Activated naive CD4-positive, alpha-beta T cell treated with anti-CD3 and anti-CD28 coated beads for 36 hours (primary cell): ENCODE measurements around the gene GAREM1. TPM values are rescaled to one million over a fixed set of nuclear protein-coding genes. Genes with fewer than 3 reads are reported as not detected.

ENCODE experiments used
- CTCF ChIA-PET: fragments of 350-600 bp; sonication (Branson Sonifier 250); formaldehyde crosslinking; loops from one replicate; lab custom pipeline; 2021; ENCODE audit warnings: antibody characterized with exemption; lab: Charles Lee
- DNase-seq: peaks from one replicate; pipeline ENCODE4 v3.0.0-alpha.2; 2020
- H3K27ac Mint-ChIP-seq: one replicate; pipeline ENCODE4 v1.8.0; 2021; ENCODE audit warnings: mild to moderate bottlenecking, mixed read lengths
- H3K27me3 Mint-ChIP-seq: one replicate; pipeline ENCODE4 v1.8.0; 2021; ENCODE audit warnings: low read depth, mixed read lengths
- H3K36me3 Mint-ChIP-seq: one replicate; pipeline ENCODE4 v1.8.0; 2021; ENCODE audit warnings: low read depth, mixed read lengths
- H3K4me1 Mint-ChIP-seq: one replicate; pipeline ENCODE4 v1.8.0; 2021; ENCODE audit warnings: low read depth, mixed read lengths
- H3K4me3 Mint-ChIP-seq: one replicate; pipeline ENCODE4 v1.8.0; 2021; ENCODE audit warnings: mild to moderate bottlenecking, moderate library complexity, mixed read lengths
- H3K9me3 Mint-ChIP-seq: one replicate; pipeline ENCODE4 v1.8.0; 2021; ENCODE audit warnings: mixed read lengths
- intact Hi-C: fragments of 100-400 bp; cut with micrococcal nuclease; formaldehyde crosslinking; loops from one replicate; pipeline ENCODE4 v1.15.1; 2023
- total RNA-seq, 2 experiments: library from RNA; stranded (reverse); gene quantifications; one replicate each; pipeline ENCODE4 v1.2.3, GENCODE V29; 2021

GAREM1 gene
- total RNA-seq, 2 experiments from 2014 or later = 0.31 to 0.35 TPM

DNA sequence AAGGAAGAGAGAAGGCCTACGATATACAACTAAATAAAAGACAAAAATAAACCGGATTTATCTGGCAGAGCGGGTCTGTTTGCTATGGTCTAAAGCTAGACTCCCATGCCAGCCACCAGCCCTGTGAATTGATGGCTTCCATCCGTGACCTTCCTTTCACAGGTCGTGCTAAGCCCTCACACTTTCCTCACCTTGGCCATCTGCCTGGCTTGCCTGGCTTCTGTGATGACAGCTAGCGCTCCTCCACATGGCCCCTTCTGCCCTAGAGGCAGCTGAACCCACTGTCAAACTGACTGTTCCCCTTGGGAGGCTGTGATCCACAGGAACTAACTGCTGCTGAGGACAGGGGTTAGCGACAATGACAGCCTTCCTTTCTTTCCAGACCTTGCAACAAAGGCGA is 32.5 kb downstream of the GAREM1 start:
- DNase-seq = no peak
- no peaks in the 10 kb centered on the region for H3K36me3 Mint-ChIP-seq
- H3K27me3 Mint-ChIP-seq = peaks cover 13% of the 10 kb centered on the region
- no peaks in the 10 kb centered on the region for H3K4me1 Mint-ChIP-seq
- no peaks in the 10 kb centered on the region for H3K9me3 Mint-ChIP-seq
- CTCF ChIA-PET = no interaction called here
- no peak overlapping the region for H3K27ac Mint-ChIP-seq
- H3K4me3 Mint-ChIP-seq = no peak overlapping the region
- intact Hi-C loops = no loop called here

- Mint-ChIP-seq H3K36me3 (no peaks in the 10 kb centered on the region), H3K27me3 (peaks cover 17% of the 10 kb centered on the region), H3K4me3 (no peak overlapping the region), H3K4me1 (no peaks in the 10 kb centered on the region), H3K9me3 (peaks cover 3% of the 10 kb centered on the region), H3K27ac (no peak overlapping the region)
- intact Hi-C loops = no loop called here
- CTCF ChIA-PET = interaction anchor here (0.6 kb wide), 1 partner anchor 275 kb away, joined by 4 read pairs; no protein-coding TSS in a partner anchor
- DNase-seq = no peak
Observed at GRCh38 chr18:32437100-32437834, 33.4 kb downstream of the GAREM1 start.

DNA sequence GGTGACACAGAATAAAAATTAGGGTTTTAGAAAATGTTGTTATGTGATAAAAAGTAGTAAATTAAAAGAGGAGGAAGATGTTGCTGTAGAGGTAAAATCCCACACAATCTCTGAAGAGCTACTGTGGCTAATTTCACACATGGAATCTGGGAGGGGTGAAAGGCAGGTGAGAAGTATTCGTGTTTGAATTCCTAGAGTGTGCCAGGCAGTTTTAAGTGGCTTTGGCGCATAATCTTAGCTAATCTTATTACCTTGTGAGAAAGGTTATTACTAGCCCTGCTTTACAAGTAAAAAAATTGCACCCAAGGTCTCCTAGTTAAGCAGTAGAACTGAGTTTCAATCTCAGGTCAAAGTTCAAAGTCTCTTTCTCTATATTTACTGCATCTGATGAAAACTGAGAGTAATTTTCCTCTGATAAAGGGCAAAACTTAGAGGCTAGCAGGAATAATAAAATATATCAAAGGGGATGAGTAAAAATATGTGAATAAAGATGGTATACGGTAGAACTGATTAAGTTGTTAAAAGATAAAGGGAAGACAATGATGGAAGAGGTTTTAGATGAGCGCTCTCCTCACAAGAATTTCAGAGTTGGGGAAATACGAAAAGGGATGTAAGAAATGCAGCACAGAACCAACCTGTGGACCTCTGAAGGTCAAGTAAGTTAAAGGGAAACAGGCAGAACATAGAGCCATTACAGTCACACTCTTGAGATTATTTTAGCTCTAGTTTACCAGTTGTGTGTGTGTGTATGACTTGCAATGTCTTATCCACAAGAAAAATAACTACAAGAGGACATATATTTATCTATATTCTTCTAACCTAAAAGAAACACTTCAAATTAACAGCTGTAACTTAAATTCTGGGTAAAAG is 34.8 kb downstream of the GAREM1 start:
- H3K27ac Mint-ChIP-seq = no peak overlapping the region
- intact Hi-C loops = no loop called here
- H3K9me3 Mint-ChIP-seq = peaks cover 7% of the 10 kb centered on the region
- no peak for DNase-seq
- H3K4me3 Mint-ChIP-seq = no peak overlapping the region
- CTCF ChIA-PET = interaction anchor here (0.7 kb wide), 1 partner anchor 277 kb away, joined by 4 read pairs; no protein-coding TSS in a partner anchor
- H3K4me1 Mint-ChIP-seq = no peaks in the 10 kb centered on the region
- peaks cover 16% of the 10 kb centered on the region for H3K27me3 Mint-ChIP-seq
- no peaks in the 10 kb centered on the region for H3K36me3 Mint-ChIP-seq

- no peak overlapping the region for H3K4me3 Mint-ChIP-seq
- no peak for DNase-seq
- no peak overlapping the region for H3K27ac Mint-ChIP-seq
- H3K36me3 Mint-ChIP-seq = no peaks in the 10 kb centered on the region
- H3K9me3 Mint-ChIP-seq = peaks cover 13% of the 10 kb centered on the region
- intact Hi-C loops = no loop called here
- H3K4me1 Mint-ChIP-seq = no peaks in the 10 kb centered on the region
- H3K27me3 Mint-ChIP-seq = peaks cover 37% of the 10 kb centered on the region
- CTCF ChIA-PET = no interaction called here
Observed at GRCh38 chr18:32431753-32432152, 38.9 kb downstream of the GAREM1 start.

- Mint-ChIP-seq H3K4me3 (no peak overlapping the region), H3K27me3 (peaks cover 36% of the 10 kb centered on the region), H3K36me3 (no peaks in the 10 kb centered on the region), H3K9me3 (peaks cover 13% of the 10 kb centered on the region), H3K4me1 (no peaks in the 10 kb centered on the region), H3K27ac (no peak overlapping the region)
- intact Hi-C loops = no loop called here
- CTCF ChIA-PET = no interaction called here
- no peak for DNase-seq
Observed at GRCh38 chr18:32429402-32429801, 41.3 kb downstream of the GAREM1 start.

- intact Hi-C loops = no loop called here
- no peak overlapping the region for H3K27ac Mint-ChIP-seq
- CTCF ChIA-PET = interaction anchor here (0.8 to 1.4 kb wide), 2 partner anchors 43 to 135 kb away, joined by 4 to 5 read pairs; partner anchors contain the start of gene GAREM1
- H3K4me1 Mint-ChIP-seq = no peaks in the 10 kb centered on the region
- H3K27me3 Mint-ChIP-seq = peaks cover 31% of the 10 kb centered on the region
- H3K4me3 Mint-ChIP-seq = no peak overlapping the region
- no peak for DNase-seq
- peaks cover 10% of the 10 kb centered on the region for H3K9me3 Mint-ChIP-seq
- no peaks in the 10 kb centered on the region for H3K36me3 Mint-ChIP-seq
Observed at GRCh38 chr18:32427084-32427900, 43.4 kb downstream of the GAREM1 start.

DNA sequence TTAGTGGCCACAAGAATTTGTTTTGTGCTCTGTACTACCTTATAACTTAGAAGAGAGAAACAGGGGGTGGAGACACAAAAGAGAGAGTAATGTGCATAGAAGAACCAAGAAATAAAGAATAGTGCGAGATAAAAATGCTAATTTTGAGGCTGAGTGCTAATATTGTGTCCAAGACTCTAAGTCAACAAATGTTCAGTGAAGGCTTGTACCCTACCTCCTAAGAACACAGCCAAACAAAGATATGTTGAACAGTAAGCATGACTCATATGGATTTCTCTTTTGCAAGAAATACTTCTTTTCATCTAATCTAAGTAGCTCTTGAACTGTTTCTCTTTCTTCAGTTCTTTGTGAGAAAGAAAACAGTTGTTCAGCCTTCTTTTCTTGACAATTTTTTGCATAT is 45.2 kb downstream of the GAREM1 start:
- CTCF ChIA-PET = no interaction called here
- H3K9me3 Mint-ChIP-seq = peaks cover 2% of the 10 kb centered on the region
- intact Hi-C loops = no loop called here

GRCh38 chr18:32424696-32425095 is 46.0 kb downstream of the GAREM1 start:
- no peak overlapping the region for H3K27ac Mint-ChIP-seq
- no peaks in the 10 kb centered on the region for H3K9me3 Mint-ChIP-seq
- H3K36me3 Mint-ChIP-seq = no peaks in the 10 kb centered on the region
- H3K4me1 Mint-ChIP-seq = no peaks in the 10 kb centered on the region
- H3K4me3 Mint-ChIP-seq = no peak overlapping the region
- no peak for DNase-seq
- CTCF ChIA-PET = no interaction called here
- H3K27me3 Mint-ChIP-seq = peaks cover 17% of the 10 kb centered on the region
- intact Hi-C loops = no loop called here

More for the DNA sequence above, 45.2 kb downstream of the GAREM1 start:
- Mint-ChIP-seq H3K27ac (no peak overlapping the region), H3K4me1 (no peaks in the 10 kb centered on the region), H3K27me3 (peaks cover 24% of the 10 kb centered on the region), H3K36me3 (no peaks in the 10 kb centered on the region), H3K4me3 (no peak overlapping the region)
- DNase-seq = no peak

DNA sequence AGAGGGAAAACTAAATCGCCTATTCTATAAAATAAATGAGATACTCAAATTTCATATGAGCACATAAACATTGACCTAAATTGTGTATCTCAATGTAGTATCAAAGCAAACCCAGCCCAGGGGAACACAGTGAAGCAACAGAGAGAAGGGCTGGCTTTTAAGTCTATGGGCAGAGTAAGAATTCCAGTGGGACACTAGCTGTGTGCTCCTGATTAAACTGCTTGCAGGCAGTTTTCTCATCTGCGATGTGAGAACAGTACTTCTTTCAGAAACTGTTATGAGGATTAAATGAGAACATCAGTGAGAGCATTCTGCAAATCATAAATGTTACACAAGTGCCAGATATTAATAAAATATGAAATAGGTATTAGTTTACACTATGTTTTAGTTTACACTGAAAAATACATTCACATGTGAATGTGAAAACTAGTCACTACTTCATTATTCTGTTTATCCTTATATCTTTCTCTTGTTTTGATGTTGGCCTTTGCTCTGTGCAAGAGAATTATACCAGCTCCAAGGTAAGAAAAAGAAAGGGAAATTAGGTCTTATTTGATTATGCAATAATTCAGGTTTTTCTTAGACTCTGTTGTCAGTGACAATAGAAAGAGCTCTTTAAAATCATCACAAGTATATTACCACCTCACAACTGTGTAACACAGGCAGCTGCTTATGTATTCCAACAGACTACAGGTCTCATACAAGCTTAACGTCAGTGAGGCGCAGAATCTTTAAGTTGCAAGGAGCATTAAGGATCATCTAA is 47.5 kb downstream of the GAREM1 start:
- no peaks in the 10 kb centered on the region for H3K4me1 Mint-ChIP-seq
- DNase-seq = no peak
- H3K36me3 Mint-ChIP-seq = no peaks in the 10 kb centered on the region
- H3K27me3 Mint-ChIP-seq = peaks cover 4% of the 10 kb centered on the region
- H3K27ac Mint-ChIP-seq = no peak overlapping the region
- intact Hi-C loops = no loop called here
- H3K4me3 Mint-ChIP-seq = no peak overlapping the region
- CTCF ChIA-PET = interaction anchor here (0.8 to 1.2 kb wide), 3 partner anchors 17 to 126 kb away, joined by 3 to 4 read pairs (median 3); partner anchors contain the start of gene GAREM1
- H3K9me3 Mint-ChIP-seq = no peaks in the 10 kb centered on the region

DNA sequence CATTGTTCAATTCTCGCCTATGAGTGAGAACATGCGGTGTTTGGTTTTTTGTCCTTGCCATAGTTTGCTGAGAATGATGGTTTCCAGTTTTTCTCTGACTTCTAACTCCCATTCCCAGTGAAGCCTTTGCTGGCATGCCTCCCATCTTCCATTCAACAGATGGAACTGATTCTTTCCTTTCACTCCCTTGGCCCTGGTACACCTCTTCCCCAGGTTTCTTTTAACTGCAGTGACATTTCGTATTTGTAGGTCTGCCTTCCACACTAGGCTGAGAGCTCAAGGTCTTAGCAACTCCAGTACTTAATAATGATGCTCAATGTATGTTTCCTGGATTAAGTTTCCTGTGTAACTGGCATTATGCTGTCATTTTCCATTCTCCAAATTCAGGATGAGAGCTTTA is 48.5 kb downstream of the GAREM1 start:
- Mint-ChIP-seq H3K4me3 (no peak overlapping the region), H3K27ac (no peak overlapping the region), H3K27me3 (peaks cover 1% of the 10 kb centered on the region), H3K36me3 (no peaks in the 10 kb centered on the region), H3K9me3 (no peaks in the 10 kb centered on the region), H3K4me1 (no peaks in the 10 kb centered on the region)
- no peak for DNase-seq
- intact Hi-C loops = no loop called here
- CTCF ChIA-PET = interaction anchor here (1.2 kb wide), 1 partner anchor 127 kb away, joined by 3 read pairs; no protein-coding TSS in a partner anchor

- no peak for DNase-seq
- CTCF ChIA-PET = no interaction called here
- no peaks in the 10 kb centered on the region for H3K4me1 Mint-ChIP-seq
- H3K4me3 Mint-ChIP-seq = no peak overlapping the region
- H3K27me3 Mint-ChIP-seq = peaks cover 1% of the 10 kb centered on the region
- no peaks in the 10 kb centered on the region for H3K36me3 Mint-ChIP-seq
- no peaks in the 10 kb centered on the region for H3K9me3 Mint-ChIP-seq
- H3K27ac Mint-ChIP-seq = no peak overlapping the region
- intact Hi-C loops = no loop called here
Observed at GRCh38 chr18:32420084-32420750, 50.5 kb downstream of the GAREM1 start.
